Stimulated activated CD4-positive, alpha-beta T cell treated with anti-CD3 and anti-CD28 coated beads, TNF-alpha, amount 100 ng/mL, for 24 hours (primary cell): ENCODE results near the gene PRTFDC1.
"Not testable (repeated sequence)": the region's sequence is repeated elsewhere in the genome, so short reads cannot be mapped to it uniquely, and the experiment has no call there.

ENCODE experiments used
- DNase-seq, 3 experiments: peaks; one replicate each; pipeline ENCODE4 v3.0.0-alpha.2; 2020; ENCODE audit warnings: low read depth in 3 of 3

The PRTFDC1 gene, protein sequence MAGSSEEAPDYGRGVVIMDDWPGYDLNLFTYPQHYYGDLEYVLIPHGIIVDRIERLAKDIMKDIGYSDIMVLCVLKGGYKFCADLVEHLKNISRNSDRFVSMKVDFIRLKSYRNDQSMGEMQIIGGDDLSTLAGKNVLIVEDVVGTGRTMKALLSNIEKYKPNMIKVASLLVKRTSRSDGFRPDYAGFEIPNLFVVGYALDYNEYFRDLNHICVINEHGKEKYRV

DNA sequence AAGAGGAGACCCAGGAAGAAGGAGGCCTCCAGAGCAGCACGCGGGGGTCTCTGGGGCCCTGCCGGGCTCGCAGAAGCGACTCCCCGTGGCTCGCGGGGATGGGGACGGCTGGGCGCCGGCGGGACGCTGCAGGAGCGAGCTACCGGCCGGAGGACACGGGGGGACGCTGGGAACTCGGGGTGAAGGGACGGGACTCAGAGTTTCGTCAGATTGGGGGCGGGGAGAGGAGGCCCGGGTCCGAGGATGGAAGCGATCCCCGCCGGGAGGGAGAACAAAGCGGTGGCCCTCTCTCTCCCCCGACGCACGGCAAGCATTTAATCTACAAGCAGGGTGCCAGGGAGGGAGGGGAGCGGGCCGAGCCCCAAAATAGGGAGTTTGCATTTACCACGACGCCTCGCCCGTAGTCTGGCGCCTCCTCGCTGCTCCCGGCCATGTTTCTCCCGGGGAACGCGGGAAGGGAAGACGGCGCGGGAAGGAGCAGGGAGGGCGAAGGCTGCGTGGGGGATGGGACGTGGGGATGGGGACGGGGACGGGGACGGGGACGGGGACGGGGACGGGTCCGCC lies at the start of gene PRTFDC1:
Gene PRTFDC1 (minus strand): TSS at position 464 of the 564 bp plus-strand sequence. CDS start 31 bp downstream, at position 433.
- peak in 1 of 3 experiments; percentile 18 for DNase-seq

DNA sequence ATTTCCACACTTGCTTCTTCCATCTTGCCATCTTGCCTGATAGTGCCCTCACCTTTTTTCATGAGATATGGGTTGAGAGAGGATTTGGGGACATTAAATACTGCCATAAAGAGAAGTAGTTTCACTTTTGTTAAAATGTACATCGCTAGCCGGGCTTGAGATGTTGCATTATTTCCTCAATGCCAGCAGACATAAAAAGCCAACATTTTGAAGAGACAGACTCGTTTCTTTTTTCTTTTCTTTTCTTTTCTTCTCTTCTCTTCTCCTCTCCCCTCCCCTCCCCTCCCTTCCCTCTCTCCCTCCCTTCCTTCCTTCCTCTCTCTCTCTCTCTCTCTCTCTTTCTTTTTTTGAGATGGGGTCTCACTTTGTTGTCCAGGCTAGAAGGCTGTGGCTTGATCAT lies 45.6 kb upstream of the PRTFDC1 start:
- no peak for DNase-seq

DNA sequence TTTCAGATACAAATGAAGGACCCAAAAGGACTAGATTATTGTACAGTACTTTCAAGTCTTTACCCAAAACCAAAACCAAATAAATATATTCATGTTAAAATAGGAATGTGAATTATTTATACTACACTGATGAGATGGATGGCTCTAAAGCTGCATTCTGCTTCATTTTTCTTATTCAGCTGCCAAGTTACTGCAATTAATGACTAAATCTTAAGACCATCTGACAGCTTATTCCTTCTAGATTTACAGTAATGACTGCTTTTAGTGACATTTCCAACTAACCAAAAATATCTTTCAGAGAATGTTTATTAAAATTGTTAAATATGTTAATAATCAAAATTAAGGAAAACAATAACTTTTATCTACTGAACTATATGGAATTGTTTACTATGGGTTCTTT lies 42.7 kb upstream of the PRTFDC1 start:
- no peak for DNase-seq

DNA sequence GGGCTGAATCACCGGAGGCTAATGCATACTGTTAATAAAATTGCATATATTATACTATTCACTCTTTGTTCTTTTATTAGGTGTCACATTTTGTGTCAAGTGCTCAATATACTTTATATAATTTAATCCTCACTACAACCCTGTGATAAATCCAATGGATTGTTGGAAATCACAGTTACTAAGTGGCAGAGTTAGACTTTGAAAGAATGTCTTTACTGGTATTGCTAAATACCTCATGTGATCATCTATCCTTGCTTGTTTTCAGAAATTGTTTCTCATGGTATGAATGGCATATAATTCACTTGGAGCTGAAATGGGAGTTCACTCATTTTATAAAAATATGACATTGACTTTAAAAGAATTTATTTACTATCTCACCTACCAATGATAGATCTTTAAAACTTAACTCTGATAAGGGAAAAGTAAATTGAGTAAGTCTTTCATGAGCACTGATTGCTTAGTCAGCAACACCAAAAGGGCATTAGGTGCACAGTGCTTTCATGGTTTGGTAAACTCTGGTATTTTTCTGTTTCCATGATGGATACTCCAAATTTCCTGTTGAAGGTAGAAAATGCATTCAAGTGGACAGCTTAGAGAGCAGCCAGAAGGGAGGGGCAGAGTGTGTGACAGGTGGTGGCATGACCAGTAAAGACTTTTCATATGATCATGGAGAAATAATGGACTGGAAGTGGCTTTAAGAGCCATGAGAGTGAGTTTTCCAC lies 41.0 kb upstream of the PRTFDC1 start:
- DNase-seq = no peak

DNA sequence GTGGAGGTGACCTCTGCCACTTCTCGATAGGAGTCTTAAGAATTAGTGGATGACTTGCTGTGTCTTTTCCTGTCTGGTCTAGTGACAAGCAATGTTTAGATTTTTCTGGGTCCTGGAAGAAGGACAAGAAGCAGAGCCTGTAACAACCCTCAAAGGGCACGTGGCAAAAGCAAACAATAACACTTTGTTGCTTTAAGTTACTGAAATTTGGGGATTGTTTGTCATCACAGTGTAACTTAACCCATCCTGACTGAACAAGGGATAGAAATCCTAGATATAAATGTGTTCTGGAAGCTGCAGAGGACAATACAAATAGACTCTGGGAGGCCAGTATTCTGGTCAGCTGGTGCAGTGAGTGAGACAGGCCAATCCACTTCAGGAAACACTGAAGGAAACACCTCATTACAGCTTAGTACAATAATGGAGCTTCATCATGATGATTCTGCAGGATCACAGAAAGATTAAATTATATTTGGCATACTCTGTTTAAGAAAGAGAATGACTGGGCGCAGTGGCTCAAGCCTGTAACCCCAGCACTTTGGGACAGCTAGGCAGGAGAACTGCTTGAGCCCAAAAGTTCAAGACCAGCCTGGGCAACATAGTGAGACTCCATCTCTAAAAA lies 40.2 kb upstream of the PRTFDC1 start:
- no peak for DNase-seq

DNA sequence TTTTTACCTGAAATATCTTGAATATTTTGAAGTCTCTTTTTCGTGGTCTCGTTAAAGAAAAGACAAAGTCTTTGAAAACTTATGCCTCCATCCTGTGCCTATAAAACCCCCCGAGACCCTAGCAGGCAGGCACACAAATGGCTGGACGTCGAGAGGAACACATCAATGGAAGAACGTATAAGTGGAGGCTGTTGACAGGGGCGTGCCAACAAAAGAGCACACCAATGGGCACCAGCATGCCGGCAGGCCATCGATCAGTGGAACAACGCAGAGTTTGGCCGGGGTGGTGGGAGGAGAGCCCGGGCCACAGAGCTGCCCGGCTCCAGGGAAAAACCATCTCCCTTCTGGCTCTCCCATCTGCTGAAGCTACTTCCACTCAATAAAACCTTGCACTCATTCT lies 38.9 kb upstream of the PRTFDC1 start:
- DNase-seq = no peak

DNA sequence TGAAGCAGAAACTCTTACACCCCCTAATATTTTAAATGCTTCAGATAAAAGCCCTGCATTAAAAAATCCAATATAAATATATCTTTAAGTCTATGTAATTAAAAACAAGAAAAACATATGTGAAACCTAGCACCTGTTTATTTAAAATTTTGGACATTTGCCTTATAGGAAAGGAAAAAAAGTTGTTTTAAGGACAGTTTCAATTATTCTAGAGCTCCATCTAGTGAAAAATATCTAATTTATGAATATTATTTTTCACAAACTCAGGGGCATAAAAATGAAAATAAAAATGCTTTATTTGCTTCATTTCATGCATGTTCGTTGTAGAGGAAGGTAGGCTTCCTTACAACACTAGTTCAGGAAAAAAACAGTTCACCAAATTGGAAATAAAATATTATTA lies 37.5 kb upstream of the PRTFDC1 start:
- DNase-seq = no peak

DNA sequence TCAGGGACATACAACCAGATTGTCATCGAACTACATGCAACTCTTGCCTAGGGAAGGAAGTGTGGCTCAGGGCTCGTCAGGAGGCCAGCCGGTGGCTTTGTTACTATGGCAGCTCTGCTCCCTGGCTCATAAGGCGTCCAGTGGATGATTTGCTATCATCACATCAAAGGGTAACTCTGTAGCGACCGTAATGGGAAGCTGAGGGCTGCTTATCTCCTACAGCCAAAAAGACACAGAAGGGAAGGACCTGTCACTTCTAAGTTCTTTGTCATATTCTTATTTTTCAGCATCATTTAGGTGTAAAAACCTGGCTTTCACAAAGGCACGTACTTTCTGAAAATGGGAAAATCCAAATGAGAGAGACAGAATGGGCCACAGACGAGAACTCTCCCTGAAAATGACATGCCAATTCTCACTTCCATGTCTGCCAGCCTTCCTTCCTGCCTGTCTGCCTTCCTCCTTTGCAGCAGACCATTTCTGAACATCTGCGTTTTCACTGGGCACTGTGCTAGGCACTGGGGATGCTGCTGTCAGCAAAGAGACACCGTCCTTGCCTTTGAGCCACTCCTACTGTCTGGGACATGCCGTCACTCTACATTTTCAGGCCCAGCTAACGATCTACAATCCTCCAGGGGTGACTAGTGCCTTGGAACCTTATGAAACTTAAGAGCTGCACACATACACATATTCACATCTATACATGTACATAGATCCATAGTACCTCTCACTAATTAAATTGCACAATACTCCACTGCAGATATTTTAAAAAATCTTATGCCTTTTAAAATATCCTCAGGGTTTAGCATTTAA lies 36.6 kb upstream of the PRTFDC1 start:
- no peak for DNase-seq

DNA sequence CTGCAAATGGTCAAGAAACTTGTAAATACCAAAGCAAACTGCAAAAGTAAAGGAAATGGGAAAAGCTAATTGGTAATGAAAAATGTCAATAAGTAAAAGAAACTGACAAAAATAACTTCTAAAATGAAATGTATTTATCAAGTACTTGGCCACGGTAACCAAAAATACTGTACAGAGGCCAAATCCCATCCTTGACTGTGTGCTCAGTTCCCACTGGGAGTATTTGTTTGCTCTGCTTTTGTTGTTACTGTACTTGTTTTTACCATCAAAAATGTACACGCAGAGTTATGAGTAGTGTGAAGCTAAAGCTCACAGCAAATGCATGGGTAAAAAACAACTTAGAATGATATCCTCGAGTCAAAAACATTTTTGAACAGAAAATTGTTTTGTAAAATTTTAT lies 32.5 kb upstream of the PRTFDC1 start:
- no peak for DNase-seq

DNA sequence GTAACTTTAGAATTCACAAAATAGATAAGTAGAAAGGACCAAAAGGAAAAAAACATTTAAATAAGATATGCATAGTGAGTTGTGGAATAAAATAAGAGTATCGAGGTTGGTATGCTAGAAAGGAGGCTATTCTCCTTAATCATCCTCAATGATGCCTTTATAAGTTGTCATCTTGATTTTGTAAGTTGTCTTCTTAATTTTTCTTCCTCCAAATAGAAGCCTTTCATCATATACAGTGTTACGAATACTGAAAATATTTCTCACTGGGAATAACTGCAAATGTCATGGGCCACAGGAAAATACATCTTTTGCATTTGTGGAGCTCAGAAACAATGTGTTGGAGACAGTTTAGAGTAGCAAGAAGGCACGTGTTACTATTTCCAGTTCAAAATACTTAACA lies 31.5 kb upstream of the PRTFDC1 start:
- DNase-seq = no peak

DNA sequence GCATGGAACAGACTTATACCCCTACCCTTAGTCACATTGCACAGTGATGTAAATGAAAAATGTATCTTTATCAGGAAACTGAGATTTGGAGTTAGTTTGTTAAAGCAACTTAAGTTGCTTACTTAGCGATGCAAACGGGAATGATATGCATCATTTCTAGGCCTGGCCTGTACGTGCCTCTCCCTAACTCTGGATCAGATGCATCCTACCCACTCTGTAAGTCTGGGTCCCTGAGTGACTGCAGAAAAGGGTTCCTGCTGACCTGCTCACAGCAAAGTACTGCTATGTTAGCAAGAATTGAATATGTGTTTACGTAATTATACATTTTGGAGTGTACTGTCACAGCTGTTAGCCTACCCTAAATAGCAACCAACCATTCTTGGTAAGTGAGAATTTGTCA lies 30.7 kb upstream of the PRTFDC1 start:
- no peak for DNase-seq

DNA sequence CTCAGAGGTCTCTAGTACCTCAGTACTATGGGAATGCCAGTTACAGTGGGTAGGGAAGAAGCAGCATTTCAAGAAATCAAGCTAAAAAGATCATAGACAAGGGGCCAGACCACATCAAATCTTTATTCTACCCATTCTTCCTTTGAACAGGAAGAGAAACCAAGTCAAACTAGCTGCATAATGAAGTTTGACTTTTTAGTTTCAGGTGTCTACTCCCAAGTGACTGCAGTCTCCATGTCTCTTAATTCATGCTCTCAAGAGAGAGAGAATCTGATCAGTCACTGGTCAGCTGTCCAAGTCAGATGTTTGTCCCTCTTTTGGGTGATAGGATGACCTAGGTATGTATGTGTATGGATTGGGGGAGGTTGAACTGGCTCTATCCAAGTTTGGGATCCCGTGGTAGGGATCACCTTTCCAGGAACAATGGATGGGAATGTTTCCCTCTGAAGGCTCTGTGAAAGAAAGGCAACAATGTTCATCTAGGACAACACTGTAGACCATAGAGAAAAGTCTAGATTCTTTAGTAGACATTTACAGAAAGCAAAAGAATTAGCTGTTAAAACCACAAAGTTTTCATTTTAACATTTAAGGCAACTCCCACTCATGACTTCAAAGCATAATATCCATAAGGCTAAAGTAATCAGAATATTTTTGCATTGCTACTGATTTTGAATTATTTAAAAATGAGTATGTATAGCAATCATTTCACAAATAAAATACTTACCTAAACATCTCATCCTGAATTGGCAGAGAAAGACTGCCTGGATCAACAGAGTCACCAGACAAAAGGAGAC lies 30.1 kb upstream of the PRTFDC1 start:
- no peak for DNase-seq

DNA sequence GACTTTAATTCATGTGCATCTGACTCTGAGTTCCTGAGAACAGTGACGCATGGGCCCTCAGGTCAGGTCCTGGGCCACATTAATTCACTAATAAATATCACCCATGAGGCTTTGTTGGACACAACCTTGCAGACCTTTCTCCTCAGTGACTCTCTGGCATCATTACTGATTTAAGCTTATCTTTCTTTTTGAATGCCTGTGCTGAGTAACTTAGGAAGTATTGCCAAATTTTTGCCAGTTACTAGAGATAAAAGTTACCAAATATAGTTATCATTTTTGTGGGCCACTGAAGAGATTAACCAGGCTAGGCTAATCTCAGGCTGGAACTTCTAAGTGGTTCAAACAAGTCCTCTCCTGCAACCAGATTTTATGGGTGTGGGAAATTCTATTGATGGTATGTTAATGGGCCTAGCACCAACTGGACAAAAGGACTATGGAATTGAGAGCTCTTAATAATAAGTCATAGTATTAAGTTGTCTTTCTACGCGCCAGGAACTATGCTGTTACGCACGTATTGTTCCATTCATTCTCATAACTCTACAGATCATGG lies 28.8 kb upstream of the PRTFDC1 start:
- DNase-seq = no peak

DNA sequence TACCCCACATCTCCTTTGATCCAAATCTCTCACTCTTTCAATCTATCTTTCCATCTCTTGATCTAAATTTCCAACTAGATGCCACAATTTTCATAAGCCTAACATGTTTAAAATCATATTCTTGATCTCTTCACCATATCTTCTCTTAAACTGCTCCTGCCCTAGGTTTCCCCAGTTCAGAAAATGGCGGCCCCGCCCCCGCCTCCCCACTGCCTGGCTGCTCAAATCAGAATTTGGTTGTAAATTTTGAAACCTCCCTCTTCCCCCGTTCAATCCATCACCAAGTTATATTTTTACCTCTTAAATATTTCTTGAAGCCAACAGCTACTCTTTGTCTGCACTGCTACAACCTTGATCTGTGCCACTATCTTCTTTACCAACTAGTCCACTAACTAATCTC lies 27.3 kb upstream of the PRTFDC1 start:
- DNase-seq = no peak

DNA sequence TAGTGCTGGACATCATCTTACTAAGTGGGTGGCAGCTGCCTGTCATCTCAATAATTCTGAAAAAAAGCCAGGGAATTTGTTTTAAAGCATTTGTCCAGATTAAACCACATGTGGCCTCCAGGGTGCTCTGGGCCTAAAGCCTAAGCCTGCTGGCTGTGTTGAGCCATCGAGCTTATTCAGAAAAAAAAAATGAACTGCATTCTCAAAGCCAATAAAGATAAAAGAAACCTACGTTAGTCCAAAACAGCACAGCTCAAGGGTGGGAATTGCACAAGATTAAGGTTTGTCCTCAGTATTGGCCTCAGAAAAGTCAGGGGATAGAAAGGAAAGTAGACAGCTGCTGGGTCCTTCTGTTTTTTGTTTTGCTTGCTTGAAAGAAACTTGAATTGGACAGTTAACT lies 22.6 kb upstream of the PRTFDC1 start:
- no peak for DNase-seq

DNA sequence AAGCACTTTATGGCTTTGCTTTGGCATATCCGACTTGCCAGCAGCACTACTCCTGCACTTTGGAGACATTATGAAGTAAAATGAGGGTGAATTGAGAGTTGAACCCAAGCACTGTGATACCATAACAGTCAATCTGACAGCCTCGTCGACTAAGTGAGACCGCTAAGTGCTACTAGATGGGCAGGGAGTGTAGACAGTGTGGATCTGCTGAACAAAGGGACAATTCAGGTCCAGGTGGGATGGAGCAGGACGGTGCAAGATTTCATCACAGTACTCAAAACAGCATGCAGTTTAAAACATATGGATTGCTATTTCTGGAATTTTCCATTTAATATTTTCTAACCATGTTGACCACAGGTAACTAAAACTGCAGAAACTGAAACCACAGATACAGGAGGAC lies 20.8 kb upstream of the PRTFDC1 start:
- no peak for DNase-seq

DNA sequence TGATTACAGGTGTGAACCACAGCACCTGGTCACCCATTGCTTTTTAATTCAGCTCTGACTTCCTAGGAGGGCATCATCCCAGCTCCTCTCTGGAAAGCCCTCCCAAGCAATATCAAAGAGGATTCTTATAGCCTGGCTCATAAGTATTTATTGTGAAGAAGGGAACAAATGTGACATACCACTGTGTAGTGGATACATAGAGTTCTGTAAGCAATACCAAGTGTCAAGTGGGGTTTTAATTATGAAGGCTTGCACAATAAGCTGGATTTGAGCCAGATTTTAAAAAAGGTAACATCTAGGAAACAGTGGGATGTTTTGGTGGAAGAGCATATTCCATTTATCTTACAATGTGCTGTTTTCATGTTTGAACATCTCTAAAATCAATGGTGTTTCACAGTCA lies 19.0 kb upstream of the PRTFDC1 start:
- DNase-seq = no peak

DNA sequence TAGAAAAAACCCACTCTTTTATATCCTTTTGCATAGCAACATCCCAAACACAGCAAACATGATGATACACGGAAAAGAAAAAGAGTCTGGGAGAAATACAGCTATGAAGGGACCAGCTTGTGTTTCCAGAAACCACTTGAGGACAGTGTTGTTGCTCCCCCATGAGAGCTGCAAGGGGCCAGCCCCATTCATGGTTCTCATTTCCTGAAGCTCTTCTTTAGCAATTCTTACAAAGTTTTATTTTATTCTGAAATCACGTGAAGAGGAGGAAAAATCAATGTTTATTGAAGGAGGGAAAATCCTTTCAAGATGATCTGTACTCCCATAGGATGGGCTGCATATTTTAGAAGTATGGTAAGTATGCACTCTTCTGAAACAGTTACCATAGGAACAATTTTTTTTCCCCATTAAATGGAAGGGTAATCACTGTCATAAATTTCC lies 17.5 kb upstream of the PRTFDC1 start:
- no peak for DNase-seq

DNA sequence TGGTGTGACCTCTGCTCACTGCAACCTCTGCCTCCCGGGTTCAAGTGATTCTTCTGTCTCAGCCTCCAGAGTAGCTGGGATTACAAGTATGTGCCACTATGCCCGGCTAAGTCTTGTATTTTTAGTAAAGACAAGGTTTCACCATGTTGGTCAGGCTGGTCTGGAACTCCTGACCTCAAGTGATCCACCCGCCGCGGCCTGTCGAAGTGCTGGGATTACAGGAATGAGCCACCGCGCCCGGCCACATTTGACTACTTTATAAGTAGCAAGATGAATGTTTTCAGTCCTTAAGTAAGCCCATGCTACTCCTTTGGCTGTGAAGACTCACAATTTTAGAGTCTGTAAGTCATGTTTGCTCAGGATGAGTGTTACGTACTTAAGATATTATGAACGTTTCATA lies 16.5 kb upstream of the PRTFDC1 start:
- DNase-seq = not testable (repeated sequence)

DNA sequence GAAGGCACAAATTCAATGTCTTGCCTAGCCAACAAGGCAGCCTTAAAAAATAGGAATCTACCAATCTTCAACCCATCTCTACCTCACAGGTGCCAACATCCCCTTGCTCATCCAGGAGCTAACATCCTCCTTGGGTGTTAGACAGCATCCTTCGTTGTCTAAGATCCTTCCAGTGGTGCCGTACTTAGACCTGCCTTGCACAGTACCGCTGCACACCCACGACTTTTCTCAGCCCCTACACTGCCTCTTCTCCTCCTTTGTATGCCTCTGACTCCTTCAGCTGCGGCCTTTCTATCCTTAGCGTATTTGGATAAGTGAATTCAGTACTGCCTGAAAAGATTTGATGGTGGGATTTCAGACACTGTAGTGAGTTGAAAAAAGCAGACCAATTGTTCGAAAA lies 15.9 kb upstream of the PRTFDC1 start:
- no peak for DNase-seq

DNA sequence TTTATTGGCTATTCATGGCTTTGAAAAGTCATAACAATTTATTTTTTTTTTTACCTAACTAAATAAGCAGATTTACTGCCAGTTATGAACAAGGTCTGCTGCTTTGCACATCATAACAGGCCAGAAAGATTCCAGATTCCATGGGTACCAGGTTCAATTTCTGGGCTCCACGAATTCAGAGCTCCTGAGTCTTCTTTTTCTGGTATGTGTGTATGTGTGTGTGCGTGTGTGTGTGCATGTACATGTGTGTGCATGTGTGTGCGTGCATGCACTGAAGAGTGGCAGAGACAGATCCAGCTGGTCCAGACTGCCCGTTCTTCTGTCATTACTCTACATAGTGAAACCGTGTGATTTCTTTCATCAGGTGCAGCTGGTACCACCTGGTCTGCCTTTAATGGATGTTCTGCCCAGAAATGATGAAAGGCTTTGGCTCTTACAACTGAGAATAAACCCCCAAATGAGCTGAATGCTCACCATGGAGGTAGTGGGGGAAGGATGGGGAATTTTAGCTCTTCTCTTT lies 14.6 kb upstream of the PRTFDC1 start:
- DNase-seq = no peak
